ENCODE measurements around the gene RAB7A.

The RAB7A gene

GRCh38 chr3:128726023-128727016 lies at the start of gene RAB7A:
Gene RAB7A (plus strand): TSS chr3:128726183. CDS start chr3:128795368, 69,185 bp downstream.
- peak; percentile 99 for DNase-seq

GRCh38 chr3:128679338-128679737 lies 46.6 kb upstream of the RAB7A start:
- no peak for DNase-seq

- DNase-seq, result peak; percentile 99
Measured at GRCh38 chr3:128680603-128681368, 45.2 kb upstream of the RAB7A start.

- no peak for DNase-seq
Measured at GRCh38 chr3:128681369-128681829, 44.6 kb upstream of the RAB7A start.

GRCh38 chr3:128683957-128684356 lies 42.0 kb upstream of the RAB7A start:
- no peak for DNase-seq

- DNase-seq, result no peak
Measured at GRCh38 chr3:128684986-128685726, 40.8 kb upstream of the RAB7A start.

GRCh38 chr3:128686465-128686864 lies 39.5 kb upstream of the RAB7A start:
- DNase-seq, result no peak

GRCh38 chr3:128689060-128689459 lies 36.9 kb upstream of the RAB7A start:
- no peak for DNase-seq

GRCh38 chr3:128693696-128694095 lies 32.3 kb upstream of the RAB7A start:
- no peak for DNase-seq

- DNase-seq, result no peak
Measured at GRCh38 chr3:128697341-128697740, 28.6 kb upstream of the RAB7A start.

GRCh38 chr3:128698211-128699047 lies 27.6 kb upstream of the RAB7A start:
- peak; percentile 66 for DNase-seq

GRCh38 chr3:128701342-128702212 lies 24.4 kb upstream of the RAB7A start:
- no peak for DNase-seq

GRCh38 chr3:128702391-128702790 lies 23.6 kb upstream of the RAB7A start:
- no peak for DNase-seq

- DNase-seq, result no peak
Measured at GRCh38 chr3:128703561-128703960, 22.4 kb upstream of the RAB7A start.

GRCh38 chr3:128706086-128706615 lies 19.8 kb upstream of the RAB7A start:
- DNase-seq, result no peak

GRCh38 chr3:128707928-128708494 lies 18.0 kb upstream of the RAB7A start:
- no peak for DNase-seq

GRCh38 chr3:128709038-128709437 lies 16.9 kb upstream of the RAB7A start:
- DNase-seq, result no peak

GRCh38 chr3:128709506-128710210 lies 16.3 kb upstream of the RAB7A start:
- no peak for DNase-seq

GRCh38 chr3:128710816-128711433 lies 15.1 kb upstream of the RAB7A start:
- DNase-seq, result no peak

Data from activated effector memory CD4-positive, alpha-beta T cell treated with anti-CD3 and anti-CD28 coated beads, Interleukin-2, amount 50 U/mL, for 16 hours (primary cell).